HepG2 (cell line): ENCODE measurements around the gene PDGFA. TPM values are rescaled to one million over a fixed set of nuclear protein-coding genes. Genes with fewer than 3 reads are reported as not detected.

ENCODE experiments used
- ATF6 ChIP-seq: sonication (generic); formaldehyde crosslinking; conservative IDR thresholded peaks from 2 replicates; pipeline ENCODE4 v1.4.0; 2020; ENCODE audit warnings: missing genetic modification reagents
- CREM ChIP-seq, 2 experiments: sonication (generic) in 1 of 2; formaldehyde crosslinking in 1 of 2; IDR thresholded peaks; 2 replicates each; pipeline versions ENCODE4 v1.4.0 to v1.6.1; 2016 to 2020; ENCODE audit warnings: antibody characterized with exemption in 1 of 2, mild to moderate bottlenecking in 1 of 2, missing genetic modification reagents in 1 of 2
- ELF3 ChIP-seq: IDR thresholded peaks from 2 replicates; pipeline ENCODE4 v1.6.1; 2016; ENCODE audit warnings: missing genetic modification reagents, missing compliant biosample characterization
- ETV5 ChIP-seq: IDR thresholded peaks from 2 replicates; pipeline ENCODE4 v1.6.1; 2018; ENCODE audit warnings: missing biosample characterization, missing genetic modification reagents, inconsistent platforms, borderline replicate concordance
- HINFP ChIP-seq: sonication (generic); formaldehyde crosslinking; IDR thresholded peaks from 2 replicates; pipeline ENCODE4 v1.4.0; 2020; ENCODE audit warnings: low read depth, mild to moderate bottlenecking, missing genetic modification reagents
- HNRNPL ChIP-seq: fragments of 200-400 bp; formaldehyde crosslinking; IDR thresholded peaks from 2 replicates; pipeline ENCODE4 v1.6.1; 2017; ENCODE audit warnings: mild to moderate bottlenecking, low read depth, low read length
- KLF11 ChIP-seq: IDR thresholded peaks from 2 replicates; pipeline ENCODE4 v1.6.1; 2016; ENCODE audit warnings: missing compliant biosample characterization
- MLLT10 ChIP-seq: sonication (generic); formaldehyde crosslinking; IDR thresholded peaks from 2 replicates; pipeline ENCODE4 v1.4.0; 2020; ENCODE audit warnings: missing genetic modification reagents
- NR2F2 ChIP-seq: IDR thresholded peaks from 2 replicates; pipeline ENCODE4 v1.6.1; 2012; ENCODE audit warnings: low read depth, inconsistent platforms, borderline replicate concordance
- SALL1 ChIP-seq: sonication (generic); formaldehyde crosslinking; IDR thresholded peaks from 2 replicates; pipeline ENCODE4 v1.8.0; 2022; ENCODE audit warnings: mild to moderate bottlenecking, missing genetic modification reagents
- SNAPC4 ChIP-seq: sonication (generic); formaldehyde crosslinking; IDR thresholded peaks from 2 replicates; pipeline ENCODE4 v1.4.0; 2020; ENCODE audit warnings: mild to moderate bottlenecking, missing genetic modification reagents
- TAF15 ChIP-seq: fragments of 200-400 bp; formaldehyde crosslinking; IDR thresholded peaks from one replicate; pipeline ENCODE4 v1.6.1; 2018; ENCODE audit warnings: mild to moderate bottlenecking, low read depth, low read length; ENCODE audit not compliant: poor library complexity, severe bottlenecking
- U2AF1 ChIP-seq: fragments of 200-400 bp; formaldehyde crosslinking; optimal IDR thresholded peaks from 2 replicates; pipeline ENCODE3; 2017; ENCODE audit warnings: mild to moderate bottlenecking, low read depth, low read length
- ZBTB7A ChIP-seq: sonication (generic); formaldehyde crosslinking; IDR thresholded peaks from 2 replicates; pipeline ENCODE4 v1.8.0; 2022; ENCODE audit warnings: mild to moderate bottlenecking, missing genetic modification reagents
- ZFP41 ChIP-seq: sonication (generic); formaldehyde crosslinking; IDR thresholded peaks from 2 replicates; pipeline ENCODE4 v1.4.0; 2020; ENCODE audit warnings: mild to moderate bottlenecking, missing genetic modification reagents, borderline replicate concordance
- ZFY ChIP-seq: sonication (generic); formaldehyde crosslinking; IDR thresholded peaks from 2 replicates; pipeline ENCODE4 v1.4.0; 2020; ENCODE audit warnings: missing genetic modification reagents
- ZNF501 ChIP-seq: sonication (generic); formaldehyde crosslinking; IDR thresholded peaks from 2 replicates; pipeline ENCODE4 v1.5.1; 2020; ENCODE audit warnings: mild to moderate bottlenecking, moderate library complexity, missing genetic modification reagents
- ZNF770 ChIP-seq: sonication (generic); formaldehyde crosslinking; IDR thresholded peaks from 2 replicates; pipeline ENCODE4 v1.5.0; 2020; ENCODE audit warnings: mild to moderate bottlenecking, missing genetic modification reagents
- polyA plus RNA-seq, 8 experiments: library from polyadenylated mRNA; depleted of rRNA in 3 of 8; stranded (reverse) in 7 of 8; unstranded in 1 of 8; fragments of >200 nt; fragmentation: Illumina TruSeq in 4 of 8; extraction: Trizol in 4 of 8; gene quantifications; 2 replicates each; pipeline versions ENCODE4 v1.2.1 to v1.2.3, GENCODE V29; 2011 to 2016; ENCODE audit warnings: low read depth in 4 of 8, missing spikeins in 1 of 8, mixed read lengths in 1 of 8; ENCODE audit not compliant: insufficient read depth in 1 of 8
- total RNA-seq, 5 experiments: library from RNA; depleted of rRNA; stranded (reverse); fragments of >200 nt; fragmentation: Illumina TruSeq; extraction: Trizol; gene quantifications; 2 replicates each; pipeline ENCODE4 v1.2.3, GENCODE V29; 2016; ENCODE audit warnings: low read depth in 1 of 5

The PDGFA gene
- total and polyA plus RNA-seq, 2 of the 13 experiments (the other 11 are each of a cell fraction or from before 2014, with no cell fraction given) = 1.5 to 3.4 TPM

GRCh38 chr7:471866-472639 is 47.6 kb downstream of the PDGFA start (continued):
- TF ChIP-seq ZNF501 (CRISPR knock-in tag) (peak; percentile 50; the same call in 1 of the 2 replicates), ZFY (CRISPR knock-in tag) (peak; percentile 45; the same call in 1 of the 2 replicates), ZFP41 (CRISPR knock-in tag) (no peak), ETV5 (CRISPR knock-in tag) (peak; percentile 89), ATF6 (CRISPR knock-in tag) (no peak), ELF3 (CRISPR knock-in tag) (peak; percentile 71), ZBTB7A (CRISPR knock-in tag) (peak; percentile 54; the same call in 1 of the 2 replicates), SALL1 (peak; percentile 68; the same call in 1 of the 2 replicates), CREM (IDR thresholded peaks at IDR 0.05) (no peak; the same call in 1 of the 2 replicates), CREM (CRISPR knock-in tag; IDR thresholded peaks at IDR 0.05) (no peak), ZNF770 (CRISPR knock-in tag) (0 out of 2 replicates have a peak, but pooled peaks have one; percentile 13), HINFP (CRISPR knock-in tag) (no peak), TAF15 (no peak), NR2F2 (no peak), MLLT10 (no peak), HNRNPL (0 out of 2 replicates have a peak, but pooled peaks have one; percentile 71), SNAPC4 (CRISPR knock-in tag) (0 out of 2 replicates have a peak, but pooled peaks have one; percentile 39), U2AF1 (no peak), KLF11 (CRISPR knock-in tag) (no peak)
